Fibroblast of peridontal ligament (primary cell): ENCODE measurements around the gene PRR12.

Experiments
- DNase-seq: peaks from one replicate; pipeline ENCODE4 v3.0.0-alpha.2; 2010; ENCODE audit errors: extremely low read depth

The PRR12 gene

DNA sequence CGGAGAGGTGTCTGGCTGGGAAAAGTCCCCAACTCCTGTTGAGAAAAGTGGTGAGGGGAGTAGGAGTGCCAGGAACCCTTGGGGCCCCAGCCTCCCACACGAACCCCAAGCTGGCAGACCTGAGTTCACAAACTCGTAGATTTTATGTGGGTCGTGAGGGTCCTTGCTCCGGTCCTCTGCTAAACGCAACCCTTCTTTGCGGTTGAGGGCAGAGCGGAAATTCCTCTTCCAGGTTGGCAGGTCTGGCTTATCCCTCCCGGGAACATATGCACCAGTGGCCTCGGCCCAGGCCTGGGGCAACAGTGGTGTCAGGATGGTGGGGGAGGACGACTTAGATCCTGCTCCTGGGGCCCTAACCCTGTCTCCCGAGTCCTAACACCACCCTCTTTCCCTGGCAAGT is 72.2 kb downstream of the PRR12 start:
- no peak for DNase-seq

DNA sequence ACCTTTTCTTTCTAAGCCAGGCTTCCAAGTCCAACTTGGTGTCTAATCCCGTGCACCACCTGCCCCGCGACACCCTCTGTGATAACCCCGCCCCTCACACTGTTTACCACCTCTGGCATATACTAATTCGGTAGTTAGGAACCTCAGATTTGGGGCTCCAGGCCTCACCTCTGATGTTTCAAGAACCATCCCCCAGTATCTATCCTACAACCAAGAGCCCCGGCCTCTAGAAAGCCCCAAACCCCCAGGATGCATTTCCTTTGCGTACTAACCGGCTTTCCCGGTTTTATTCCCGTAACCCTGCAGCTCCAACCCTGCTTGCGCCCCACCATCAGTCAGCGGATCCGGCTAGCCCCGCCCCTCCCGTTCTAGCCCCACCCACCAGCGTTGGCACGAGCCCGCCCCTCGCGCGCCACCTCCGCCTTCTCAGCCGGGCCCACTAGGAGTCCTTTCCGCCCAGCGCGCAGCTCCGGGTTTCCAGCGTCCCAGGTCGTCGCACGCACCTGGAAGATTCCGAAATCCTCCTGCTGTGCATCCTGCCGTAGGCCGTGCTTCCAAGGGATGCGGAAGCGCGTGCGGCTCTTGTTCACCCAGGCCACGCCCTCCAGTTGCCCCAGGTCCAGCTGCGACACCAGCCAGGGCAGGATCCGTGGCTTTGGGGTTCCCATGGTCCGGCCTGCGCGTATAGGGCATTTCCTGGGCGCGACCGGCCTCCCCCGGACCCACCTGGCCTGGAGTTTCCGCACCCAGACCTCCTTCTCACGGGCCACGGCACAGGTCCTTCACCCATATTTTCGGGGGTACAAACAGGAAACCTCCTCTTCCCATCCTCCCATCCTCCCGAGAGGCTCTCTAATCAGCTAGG is 73.4 kb downstream of the PRR12 start:
- DNase-seq, result peak; percentile 68

DNA sequence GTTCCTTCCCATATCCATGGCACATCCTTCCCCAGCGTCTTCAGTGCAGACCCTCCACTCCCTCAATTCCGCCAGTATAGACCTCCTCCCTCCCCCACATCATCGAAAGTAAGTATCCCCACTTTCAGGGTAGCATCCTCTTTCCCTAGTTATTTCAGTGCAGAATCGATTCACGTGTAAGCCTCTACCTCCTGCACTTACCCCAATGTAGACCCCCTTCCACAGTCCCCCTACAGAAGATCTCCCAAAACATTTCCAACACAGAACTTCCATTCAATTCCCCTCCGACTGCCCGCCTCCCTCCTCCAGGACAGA is 74.0 kb downstream of the PRR12 start:
- DNase-seq, result no peak

DNA sequence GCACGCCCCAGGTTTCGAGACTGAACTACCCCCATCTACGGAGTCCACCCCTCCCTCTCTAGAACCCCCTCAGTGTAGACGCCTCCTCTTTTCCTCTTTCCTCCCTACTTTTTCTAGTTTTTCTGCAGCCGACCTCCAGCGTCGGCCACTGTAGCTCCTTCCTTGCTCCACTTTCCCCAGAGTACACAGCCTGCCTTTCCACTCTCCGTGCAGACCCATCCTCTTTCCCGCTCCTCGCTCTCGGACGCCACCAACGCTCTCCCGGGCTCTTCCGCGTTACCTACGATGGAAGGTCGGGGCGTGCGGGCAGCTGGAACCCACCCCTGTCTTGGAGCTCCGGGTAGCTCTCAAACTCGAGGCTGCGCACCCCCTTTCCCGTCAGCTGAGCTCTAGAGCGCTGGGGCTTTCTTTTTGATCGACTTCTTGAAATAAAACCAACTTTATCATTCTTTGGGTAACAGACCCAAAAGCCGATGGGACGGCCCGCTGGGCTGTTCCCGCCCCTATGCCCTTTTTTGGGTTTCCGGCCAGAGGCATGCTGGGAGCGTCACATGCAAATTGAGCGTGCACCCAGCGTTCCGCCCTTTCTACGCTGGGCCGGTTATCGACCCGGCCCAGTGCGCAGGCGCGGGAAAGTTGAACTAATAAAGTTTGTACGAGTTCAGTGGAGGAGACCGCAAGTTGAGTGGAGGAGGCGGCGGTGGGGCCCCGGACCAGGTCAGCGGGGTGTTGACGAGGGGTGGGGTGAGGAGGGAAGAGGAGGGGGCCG is 74.6 kb downstream of the PRR12 start, which contains the start of the genes BCL2L12 and IRF3:
BCL2L12 (plus strand) TSS at position 583 of the 769 bp plus-strand sequence. CDS start 760 bp downstream, outside the sequence.
IRF3 (minus strand) TSS at position 507 of the 769 bp plus-strand sequence. CDS start 1,019 bp downstream, outside the sequence.
- DNase-seq, result peak; percentile 96

DNA sequence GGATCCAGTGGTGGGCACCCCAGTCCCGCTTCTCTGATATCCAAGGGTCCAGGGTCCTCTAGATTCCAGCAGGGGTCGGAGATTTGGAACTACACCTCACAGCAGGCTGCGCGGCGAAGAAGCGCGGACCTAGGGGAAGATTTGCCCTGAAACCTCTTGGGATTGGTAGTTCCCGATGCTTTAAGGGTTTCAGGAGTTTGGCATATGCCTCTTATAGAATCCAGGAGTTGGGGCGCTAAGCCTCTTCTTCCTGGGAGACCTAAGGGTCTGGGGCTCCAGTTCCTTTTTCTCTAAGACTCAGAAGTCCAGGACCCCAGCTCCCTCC is 75.1 kb downstream of the PRR12 start:
- DNase-seq, result no peak

DNA sequence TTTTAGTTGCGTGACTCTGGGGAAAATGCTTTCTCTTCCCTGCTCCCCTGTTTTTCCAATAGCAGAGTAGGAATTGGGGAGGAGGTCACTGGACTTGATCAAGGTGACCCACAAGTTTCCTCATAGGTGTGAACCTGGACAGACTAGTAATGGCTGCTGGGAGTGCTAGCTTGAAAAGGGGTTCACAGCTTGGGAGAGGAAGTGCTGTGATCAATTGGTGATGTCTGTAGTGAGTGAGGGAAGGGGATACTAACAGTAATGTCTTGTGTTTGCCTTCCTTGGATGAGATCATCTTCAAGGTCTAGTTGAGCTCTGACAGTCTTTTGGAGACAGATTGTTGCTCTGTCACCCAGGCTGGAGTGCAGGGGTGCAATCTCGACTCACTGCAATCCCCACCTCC is 76.5 kb downstream of the PRR12 start:
- DNase-seq, result no peak

DNA sequence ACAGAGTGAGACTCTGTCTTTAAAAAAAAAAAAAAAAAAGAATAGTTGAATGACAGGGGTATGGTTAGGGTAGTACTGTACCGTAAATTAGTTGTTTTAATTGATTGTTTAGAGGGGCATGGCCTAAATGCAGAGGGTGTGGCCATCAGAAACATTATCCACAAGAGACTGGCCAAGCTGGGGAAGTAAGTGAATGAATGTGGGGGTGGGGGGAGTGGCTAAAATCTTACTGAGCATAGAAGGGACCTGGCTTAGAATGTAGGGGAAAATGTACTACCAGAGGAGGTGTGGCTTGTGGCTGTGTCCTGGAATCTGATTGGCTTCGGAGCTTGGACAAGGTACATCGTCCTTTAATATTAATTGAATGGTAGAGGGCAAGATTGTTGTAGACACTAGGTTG is 78.5 kb downstream of the PRR12 start:
- no peak for DNase-seq

DNA sequence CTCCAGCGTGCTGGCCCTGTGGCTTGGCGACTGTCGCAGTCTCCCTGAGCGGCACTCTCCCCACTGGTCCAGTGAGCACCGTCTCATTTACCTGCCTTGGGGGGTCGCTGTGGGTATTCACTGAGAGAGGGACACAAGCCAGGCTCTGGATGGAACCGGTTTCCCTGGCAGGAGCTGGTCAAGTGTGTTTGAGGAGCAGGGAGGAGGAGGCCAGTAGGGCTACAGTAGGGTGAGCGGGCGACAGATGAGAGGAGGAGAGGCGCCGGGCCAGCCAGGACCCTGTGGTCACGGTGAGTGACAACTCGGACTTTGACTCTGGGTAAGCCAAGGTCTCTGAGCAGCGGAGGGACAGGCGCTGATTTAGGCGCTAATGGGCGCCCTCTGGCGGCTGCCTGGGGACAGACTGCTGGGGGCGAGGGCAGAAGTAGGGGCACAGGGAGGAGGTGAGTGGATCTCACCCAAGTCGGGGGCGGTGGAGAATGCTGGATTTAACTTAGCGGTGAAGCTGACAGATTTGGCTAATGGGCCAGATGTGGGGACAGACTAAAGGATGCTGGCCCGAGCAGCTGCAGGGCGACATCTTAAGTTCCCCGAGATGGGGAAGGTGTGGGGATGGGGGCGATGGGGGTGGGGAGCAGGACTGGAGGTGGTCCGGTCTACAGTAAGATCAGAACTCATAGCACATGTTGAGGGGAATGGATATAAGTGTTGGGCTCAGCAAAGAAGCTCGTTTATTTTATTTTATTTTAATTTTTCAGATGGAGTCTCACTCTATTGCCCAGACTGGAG is 81.3 kb downstream of the PRR12 start:
- DNase-seq, result peak; percentile 59
